Fibroblast of pulmonary artery (primary cell): Measurements from ENCODE around the gene FGF1.

ENCODE experiments used
- DNase-seq: peaks from one replicate; pipeline ENCODE4 v3.0.0-alpha.2; 2010; ENCODE audit warnings: low read depth
- H3K4me3 ChIP-seq: replicated peaks from 2 replicates; pipeline ENCODE4 v1.5.1; 2011; ENCODE audit warnings: low read depth, mild to moderate bottlenecking, control low read depth, low read length, moderate library complexity
- CTCF ChIP-seq: IDR thresholded peaks from 2 replicates; pipeline ENCODE4 v1.5.1; 2011; ENCODE audit warnings: mild to moderate bottlenecking, control low read depth, low read length, inconsistent platforms; ENCODE audit errors: missing control alignments

FGF1 gene

GRCh38 chr5:142602720-142603245 lies 83.1 kb downstream of the FGF1 start:
- no peak for TF ChIP-seq CTCF
- H3K4me3 ChIP-seq, result no peak overlapping the region
- no peak for DNase-seq

GRCh38 chr5:142601432-142601831 lies 84.5 kb downstream of the FGF1 start:
- no peak for DNase-seq
- H3K4me3 ChIP-seq, result no peak overlapping the region
- TF ChIP-seq CTCF, result no peak

- no peak for TF ChIP-seq CTCF
- DNase-seq, result peak; percentile 74
- H3K4me3 ChIP-seq, result peak overlapping the region; percentile 14
Observed at GRCh38 chr5:142600611-142601358, 85.1 kb downstream of the FGF1 start.

- DNase-seq, result no peak
- TF ChIP-seq CTCF, result no peak
- no peak overlapping the region for H3K4me3 ChIP-seq
Observed at GRCh38 chr5:142600092-142600491, 85.8 kb downstream of the FGF1 start.

GRCh38 chr5:142598338-142598700 lies 87.6 kb downstream of the FGF1 start:
- no peak for TF ChIP-seq CTCF
- DNase-seq, result no peak
- no peak overlapping the region for H3K4me3 ChIP-seq

GRCh38 chr5:142597546-142598337 lies 88.1 kb downstream of the FGF1 start:
- H3K4me3 ChIP-seq, result no peak overlapping the region
- TF ChIP-seq CTCF, result peak; percentile 29
- DNase-seq, result peak; percentile 80
